Measurements from ENCODE around the gene IFI6.
"Not testable (repeated sequence)": the region's sequence is repeated elsewhere in the genome, so short reads cannot be mapped to it uniquely, and the experiment has no call there.

Gene IFI6

DNA sequence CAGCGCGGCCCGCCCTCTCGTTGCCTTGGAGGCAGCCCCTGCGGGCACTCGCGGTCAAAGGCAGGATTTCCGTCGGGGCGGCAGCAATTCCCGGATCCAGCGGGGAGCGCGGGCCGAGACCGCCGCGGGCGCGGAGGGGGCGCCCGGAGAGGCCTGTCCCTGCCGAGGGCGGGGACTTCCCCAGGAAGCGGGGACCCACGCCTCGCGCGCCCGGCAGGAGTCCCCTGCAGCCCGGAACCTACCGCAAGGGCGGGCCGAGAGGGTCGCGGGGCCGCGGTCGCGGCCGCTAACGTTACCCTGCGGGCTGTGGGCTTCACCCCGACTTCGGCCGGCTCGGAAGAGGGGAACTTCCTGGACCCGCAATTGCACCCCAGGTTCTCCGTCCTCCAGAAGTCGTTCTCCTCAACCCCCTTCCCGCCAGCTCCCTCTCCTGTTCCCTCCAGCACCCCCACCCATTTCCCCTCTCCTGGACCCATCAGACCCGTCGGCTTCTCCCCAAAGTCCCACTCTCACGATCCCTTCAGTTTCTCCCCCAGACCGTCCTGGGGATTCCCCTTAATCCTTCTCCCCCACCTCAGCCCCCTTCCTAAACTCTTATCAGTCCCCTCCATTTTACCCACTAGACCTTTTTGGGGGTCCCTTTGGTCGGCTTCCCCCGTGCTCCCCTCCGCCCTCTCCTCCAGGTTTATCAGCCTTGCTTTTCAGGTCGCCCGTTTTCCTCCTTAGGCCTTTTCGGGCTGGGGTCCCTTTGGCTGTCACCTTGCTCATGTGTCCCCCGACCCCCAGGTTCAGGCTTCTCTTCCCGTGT, 37.6 kb downstream of the IFI6 start:
- FAIRE-seq, result peak; percentile 81
- no peak for DNase-seq (ENCODE audit: insufficient read length)
- TF ChIP-seq TAF1 (IDR thresholded peaks at IDR 0.05; ENCODE audit: borderline replicate concordance, low read depth, low read length), result no peak
- no peak for TF ChIP-seq POLR2AphosphoS5 (IDR thresholded peaks at IDR 0.05; ENCODE audit: low read depth, low read length)
- TF ChIP-seq POLR2A (IDR thresholded peaks at IDR 0.05; ENCODE audit: low read depth, low read length), result peak; percentile 39; the same call in 1 of the 2 replicates

DNA sequence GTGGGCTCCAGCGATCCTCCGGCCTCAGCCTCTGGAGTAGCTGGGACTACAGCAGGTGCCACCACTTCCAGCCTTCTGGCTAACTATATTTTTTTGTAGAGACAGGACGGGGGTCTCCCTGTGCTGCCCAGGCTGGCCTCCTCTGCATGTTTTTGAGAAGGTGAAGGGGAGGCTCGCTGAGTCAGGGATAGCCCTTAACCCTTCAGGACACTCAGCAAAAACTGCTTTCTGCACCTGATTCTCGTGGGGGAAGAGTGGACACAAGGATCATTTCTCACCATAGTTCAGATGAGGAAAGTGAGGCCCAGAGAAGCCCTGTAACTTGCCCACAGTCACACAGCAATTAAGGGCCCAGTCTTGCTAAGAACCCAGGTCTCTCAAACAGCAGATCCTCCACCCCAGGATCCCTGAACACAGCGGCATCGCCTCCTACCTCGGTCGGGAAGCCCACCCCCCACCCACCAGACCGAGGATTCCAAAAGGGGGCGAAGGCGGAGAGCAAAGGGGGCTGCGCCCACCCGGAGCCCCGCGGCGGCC, 38.3 kb downstream of the IFI6 start:
- DNase-seq (ENCODE audit: insufficient read length) (no peak), FAIRE-seq (no peak)
- TF ChIP-seq TAF1 (IDR thresholded peaks at IDR 0.05; ENCODE audit: borderline replicate concordance, low read depth, low read length), result no peak
- TF ChIP-seq POLR2A (IDR thresholded peaks at IDR 0.05; ENCODE audit: low read depth, low read length), result no peak
- no peak for TF ChIP-seq POLR2AphosphoS5 (IDR thresholded peaks at IDR 0.05; ENCODE audit: low read depth, low read length)

DNA sequence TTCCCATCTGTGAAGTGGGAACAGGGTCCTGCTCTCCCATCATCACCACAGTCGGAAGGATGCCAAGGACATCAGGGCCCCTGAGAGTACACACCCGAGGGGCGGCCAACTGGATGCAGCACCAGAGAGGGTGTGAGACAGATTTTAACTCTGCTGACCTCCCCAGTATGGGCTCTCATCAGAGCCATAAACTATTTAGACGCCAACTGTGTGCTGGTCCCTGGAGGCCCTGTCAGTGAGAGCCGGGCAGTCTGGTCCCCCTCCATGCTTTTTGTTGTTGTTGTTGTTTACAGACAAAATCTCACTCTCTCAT, 38.7 kb downstream of the IFI6 start:
- DNase-seq (ENCODE audit: insufficient read length) (no peak), FAIRE-seq (no peak)
- TF ChIP-seq POLR2A (IDR thresholded peaks at IDR 0.05; ENCODE audit: low read depth, low read length) (no peak), POLR2AphosphoS5 (IDR thresholded peaks at IDR 0.05; ENCODE audit: low read depth, low read length) (no peak), TAF1 (IDR thresholded peaks at IDR 0.05; ENCODE audit: borderline replicate concordance, low read depth, low read length) (no peak)

DNA sequence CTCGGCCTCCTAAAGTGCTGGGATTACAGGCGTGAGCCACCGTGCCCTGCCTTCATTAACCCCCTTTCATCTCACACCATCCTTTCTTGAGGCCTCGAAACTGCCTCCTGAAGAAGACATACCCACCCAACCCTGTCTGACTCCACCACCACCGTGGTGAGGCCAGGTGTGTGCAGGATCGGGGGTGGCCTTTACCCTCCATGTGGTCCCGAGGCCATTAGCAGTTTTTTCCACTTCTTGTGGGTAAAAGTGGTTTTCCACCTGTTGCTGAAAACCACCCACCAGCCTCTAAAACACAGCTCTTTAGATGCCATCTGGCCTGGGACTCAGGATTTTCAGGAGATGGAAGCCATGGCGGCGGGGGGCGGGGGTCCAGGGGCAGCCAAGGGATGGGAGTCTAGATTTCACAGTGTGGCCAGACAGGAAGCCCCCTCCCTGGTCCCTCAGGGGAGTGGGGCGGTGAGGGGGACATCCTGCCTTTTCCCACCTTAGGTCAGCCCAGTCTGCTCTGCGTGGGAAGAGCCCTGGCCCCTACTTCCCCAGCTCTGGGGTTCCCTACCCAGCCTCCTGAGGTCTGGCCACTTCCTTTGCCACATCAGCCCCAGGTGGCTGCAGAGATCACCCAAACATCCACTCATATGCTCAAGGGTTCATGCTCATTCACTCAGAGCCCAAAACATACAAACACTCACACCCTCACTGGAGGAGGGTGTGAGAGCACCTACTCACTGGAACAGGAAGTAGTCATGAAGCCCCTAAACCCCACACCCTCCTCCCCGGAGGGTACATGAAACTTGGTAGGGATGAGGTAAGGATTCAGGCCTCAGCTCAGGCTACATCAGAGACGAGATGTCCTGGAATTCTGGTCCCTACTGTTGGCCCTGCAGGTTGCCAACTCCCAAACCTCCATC, 39.4 kb downstream of the IFI6 start:
- TF ChIP-seq POLR2AphosphoS5 (IDR thresholded peaks at IDR 0.05; ENCODE audit: low read depth, low read length) (no peak), POLR2A (IDR thresholded peaks at IDR 0.05; ENCODE audit: low read depth, low read length) (peak; percentile 53; the same call in 1 of the 2 replicates), TAF1 (IDR thresholded peaks at IDR 0.05; ENCODE audit: borderline replicate concordance, low read depth, low read length) (no peak)
- peak; percentile 53 for DNase-seq (ENCODE audit: insufficient read length)
- FAIRE-seq, result peak; percentile 97

DNA sequence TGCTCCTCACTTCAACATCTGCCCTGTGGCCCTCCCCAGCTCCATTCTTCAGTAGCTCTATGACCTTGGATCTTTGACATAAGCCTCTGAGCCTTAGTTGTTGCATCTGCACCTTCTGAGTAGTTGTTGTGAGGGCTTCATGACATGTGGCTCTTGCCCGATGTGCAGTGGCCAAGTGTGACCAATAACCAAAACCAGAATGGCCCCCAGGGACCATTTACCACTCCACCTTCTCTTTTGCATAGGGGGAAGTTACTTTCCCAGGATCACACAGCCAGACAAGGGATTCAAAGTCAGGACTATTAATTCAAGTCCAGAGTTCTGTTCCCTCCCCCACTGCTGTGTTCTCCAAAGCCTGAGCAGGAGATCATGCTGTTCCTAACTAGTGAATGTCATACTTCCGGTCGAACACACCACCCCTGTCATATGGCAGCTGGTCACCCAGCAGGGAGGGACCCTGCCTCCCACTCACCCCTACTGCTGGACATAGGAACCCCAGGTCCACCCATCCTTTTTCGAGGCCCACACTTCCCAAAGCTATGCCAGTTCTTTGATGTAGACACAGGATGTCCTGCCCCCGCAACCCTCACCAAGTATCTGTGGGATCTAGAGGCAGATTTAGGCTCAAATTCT, 41.0 kb downstream of the IFI6 start:
- no peak for FAIRE-seq
- no peak for TF ChIP-seq POLR2AphosphoS5 (IDR thresholded peaks at IDR 0.05; ENCODE audit: low read depth, low read length)
- no peak for DNase-seq (ENCODE audit: insufficient read length)

DNA sequence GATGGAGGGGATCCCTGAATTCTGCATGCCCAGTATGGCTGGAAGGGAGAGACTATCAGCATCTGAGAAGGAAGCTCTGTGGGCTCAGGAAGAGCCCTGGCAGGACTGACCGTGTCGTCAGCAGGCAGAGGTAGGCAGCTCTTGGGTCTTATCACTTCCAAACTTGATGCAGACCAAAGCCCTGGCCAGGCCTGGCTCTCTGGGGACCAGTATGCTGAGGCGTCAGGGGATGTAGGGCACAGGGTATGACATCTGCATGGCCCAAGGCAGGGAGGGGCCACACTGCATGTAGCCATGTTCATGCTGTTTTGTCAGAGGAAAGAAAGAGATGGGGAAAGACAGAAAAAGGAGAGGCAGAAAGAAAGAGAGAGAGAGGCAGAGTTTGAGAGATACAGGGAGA, 43.3 kb downstream of the IFI6 start:
- FAIRE-seq, result peak; percentile 21
- DNase-seq (ENCODE audit: insufficient read length), result no peak

DNA sequence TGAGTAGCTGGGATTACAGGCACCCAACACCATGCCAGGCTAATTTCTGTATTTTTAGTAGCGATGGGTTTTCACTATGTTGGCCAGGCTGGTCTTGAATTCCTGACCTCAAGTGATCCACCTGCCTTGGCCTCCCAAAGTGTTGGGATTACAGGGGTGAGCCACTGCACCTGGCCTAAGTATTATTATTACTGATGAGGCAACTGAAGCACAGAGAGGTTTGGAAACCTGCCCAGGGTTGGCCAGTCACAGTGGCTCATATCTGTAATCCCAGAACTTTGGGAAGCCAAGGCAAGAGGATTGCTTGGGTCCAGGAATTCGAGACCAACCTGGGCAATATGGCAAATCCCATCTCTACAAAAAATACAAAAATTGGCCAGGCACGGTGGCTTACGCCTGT, 44.3 kb downstream of the IFI6 start:
- DNase-seq (ENCODE audit: insufficient read length); FAIRE-seq: not testable (repeated sequence)

More for the DNA sequence above, 43.3 kb downstream of the IFI6 start:
- no peak for TF ChIP-seq POLR2AphosphoS5 (IDR thresholded peaks at IDR 0.05; ENCODE audit: low read depth, low read length)
- no peak for TF ChIP-seq TAF1 (IDR thresholded peaks at IDR 0.05; ENCODE audit: borderline replicate concordance, low read depth, low read length)
- TF ChIP-seq POLR2A (IDR thresholded peaks at IDR 0.05; ENCODE audit: low read depth, low read length), result no peak

DNA sequence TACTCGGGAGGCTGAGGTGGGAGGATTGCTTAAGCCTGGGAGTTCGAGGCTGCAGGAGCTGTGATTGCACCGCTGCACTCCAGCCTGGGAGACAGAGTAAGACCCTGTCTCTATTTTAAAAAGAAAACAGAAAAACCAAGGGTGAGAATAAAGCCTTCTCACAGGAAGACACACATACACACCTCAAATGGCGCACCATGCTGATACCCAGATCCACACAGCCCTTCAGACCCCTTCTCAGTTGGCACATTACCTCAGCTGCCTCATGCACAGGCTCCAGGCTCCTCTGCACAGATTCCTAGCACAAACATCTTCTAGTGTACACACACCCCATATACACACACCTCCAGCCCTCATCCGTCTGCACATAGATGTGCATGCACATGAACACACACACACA, 44.9 kb downstream of the IFI6 start:
- TF ChIP-seq TAF1 (IDR thresholded peaks at IDR 0.05; ENCODE audit: borderline replicate concordance, low read depth, low read length) (no peak), POLR2AphosphoS5 (IDR thresholded peaks at IDR 0.05; ENCODE audit: low read depth, low read length) (no peak), POLR2A (IDR thresholded peaks at IDR 0.05; ENCODE audit: low read depth, low read length) (no peak)
- no peak for FAIRE-seq
- DNase-seq (ENCODE audit: insufficient read length), result no peak

DNA sequence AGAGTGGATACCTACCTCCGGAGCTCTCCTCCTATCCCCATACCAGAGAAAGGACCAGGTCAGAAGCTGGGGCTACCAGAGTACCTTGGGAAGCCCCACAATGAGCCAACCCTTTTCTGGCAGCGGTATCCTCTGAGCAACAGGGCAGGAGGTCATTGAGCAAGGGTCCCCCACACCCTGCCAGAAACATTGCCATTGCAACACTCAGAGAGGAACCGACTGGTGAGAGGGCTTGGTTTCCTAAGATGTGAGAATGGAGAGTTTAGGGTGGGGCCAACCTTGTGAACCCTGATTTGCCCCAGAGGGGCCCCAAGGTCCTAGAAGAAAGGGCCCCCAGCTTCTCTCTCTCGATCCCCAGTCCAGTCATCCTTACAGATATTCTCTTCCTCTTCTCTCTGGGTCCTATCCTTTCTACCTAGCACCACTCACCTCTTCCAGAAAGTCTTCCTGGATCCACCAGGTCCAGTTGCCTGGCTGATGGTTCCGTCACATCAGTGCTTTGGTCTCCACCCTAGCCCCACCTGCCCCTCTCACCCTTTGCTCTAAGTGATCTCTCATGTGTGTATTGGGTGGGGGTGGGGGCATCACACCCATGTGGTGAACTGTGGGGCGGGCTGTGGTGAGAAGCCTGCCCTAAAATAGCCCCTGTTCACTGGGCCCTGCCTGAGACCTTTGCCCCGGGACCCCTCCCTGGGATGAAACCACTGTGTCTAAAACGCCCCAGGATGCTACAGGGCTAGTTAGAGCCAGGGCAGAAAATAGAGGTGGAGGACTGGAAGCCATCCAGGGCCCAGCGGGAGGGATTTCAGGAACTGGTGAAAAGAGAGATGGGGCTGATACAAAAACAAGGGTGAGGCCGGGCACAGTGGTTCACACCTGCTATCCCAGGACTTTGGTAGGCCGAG, 45.7 kb downstream of the IFI6 start:
- TF ChIP-seq POLR2AphosphoS5 (IDR thresholded peaks at IDR 0.05; ENCODE audit: low read depth, low read length) (no peak), POLR2A (IDR thresholded peaks at IDR 0.05; ENCODE audit: low read depth, low read length) (peak; percentile 78)
- no peak for DNase-seq (ENCODE audit: insufficient read length)
- FAIRE-seq, result peak; percentile 70

DNA sequence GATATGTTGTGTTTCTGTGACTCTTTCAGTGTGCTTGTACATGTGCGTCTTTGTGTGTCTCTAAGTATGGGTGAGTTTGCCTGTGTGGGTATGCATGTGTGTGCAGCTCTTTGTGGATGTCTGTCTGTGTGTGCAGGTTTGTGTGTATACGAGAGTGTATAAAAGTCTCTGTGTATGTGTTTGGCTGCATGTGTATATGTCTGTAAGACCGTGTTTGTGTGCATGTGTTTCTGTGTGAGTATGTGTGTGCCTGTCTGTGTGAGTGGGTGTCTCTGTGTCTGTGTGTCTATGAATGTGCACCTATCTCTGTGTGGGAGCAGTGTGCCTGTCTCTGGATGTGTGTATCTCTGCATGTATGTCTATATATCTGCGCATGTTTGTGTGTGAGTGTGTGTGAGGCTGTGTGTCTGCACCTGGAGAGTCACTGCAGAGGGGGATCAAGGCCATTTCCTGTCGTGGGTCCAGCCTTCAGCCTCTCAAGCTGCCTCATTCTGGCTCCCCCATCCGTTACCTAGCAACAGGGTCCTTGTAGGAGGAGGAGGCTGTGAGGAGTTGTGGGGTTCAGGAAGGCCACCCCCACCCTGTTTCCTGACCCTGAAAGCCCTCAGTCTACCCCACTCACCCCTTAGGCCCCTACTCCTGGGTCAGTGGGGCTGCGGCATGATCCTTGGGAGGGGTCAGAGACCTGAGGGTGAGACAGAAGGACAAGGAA, 47.4 kb downstream of the IFI6 start:
- FAIRE-seq (peak; percentile 87), DNase-seq (ENCODE audit: insufficient read length) (no peak)
- TF ChIP-seq POLR2A (IDR thresholded peaks at IDR 0.05; ENCODE audit: low read depth, low read length) (no peak), POLR2AphosphoS5 (IDR thresholded peaks at IDR 0.05; ENCODE audit: low read depth, low read length) (no peak), TAF1 (IDR thresholded peaks at IDR 0.05; ENCODE audit: borderline replicate concordance, low read depth, low read length) (no peak)
